A673 (cell line): ENCODE measurements around the gene ITM2C. TPM values are rescaled to one million over a fixed set of nuclear protein-coding genes. Genes with fewer than 3 reads are reported as not detected.

ENCODE experiments used
- BruUV-seq: library from RNA; stranded (reverse); fragments of 400-500 nt; replicated peaks from 2 replicates; lab custom pipeline; 2021; lab: Mats Ljungman, UMichigan
- CTCF ChIA-PET: fragments of 300-600 bp; sonication (Branson Sonifier 250); formaldehyde crosslinking; loops from one replicate; lab custom pipeline; 2022; ENCODE audit warnings: antibody characterized with exemption; lab: Charles Lee
- POLR2A ChIA-PET: fragments of 300-600 bp; sonication (Branson Sonifier 250); formaldehyde crosslinking; loops from one replicate; lab custom pipeline; 2022; ENCODE audit warnings: antibody characterized with exemption; ENCODE audit not compliant: low non-redundant PET; lab: Charles Lee
- DNase-seq: peaks from one replicate; pipeline ENCODE4 v3.0.0-alpha.2; 2015; ENCODE audit warnings: low spot score
- H3K27ac ChIP-seq: fragments of 200-600 bp; sonication (generic); 2 replicates; pipeline ENCODE4 v1.5.1; 2016; ENCODE audit warnings: mixed run types, low read depth, mild to moderate bottlenecking, mixed read lengths, antibody characterized with exemption, low read length; ENCODE audit not compliant: poor library complexity, severe bottlenecking
- H3K27me3 ChIP-seq: fragments of 200-600 bp; sonication (generic); replicated peaks from 2 replicates; pipeline ENCODE4 v1.6.1; 2017; ENCODE audit warnings: mixed run types, low read depth, mild to moderate bottlenecking, mixed read lengths, antibody characterized with exemption, low read length; ENCODE audit not compliant: insufficient read depth, poor library complexity
- H3K36me3 ChIP-seq: fragments of 200-600 bp; sonication (generic); 2 replicates; pipeline ENCODE4 v1.6.1; 2016; ENCODE audit warnings: mixed run types, mild to moderate bottlenecking, mixed read lengths, antibody characterized with exemption, low read length; ENCODE audit not compliant: insufficient read depth, poor library complexity, severe bottlenecking
- H3K4me1 ChIP-seq: fragments of 200-600 bp; sonication (generic); 2 replicates; pipeline ENCODE4 v1.6.1; 2017; ENCODE audit warnings: mixed run types, mild to moderate bottlenecking, mixed read lengths, antibody characterized with exemption, low read length; ENCODE audit not compliant: insufficient read depth, poor library complexity, severe bottlenecking
- H3K4me3 ChIP-seq: fragments of 200-600 bp; sonication (generic); 2 replicates; pipeline ENCODE4 v1.5.1; 2016; ENCODE audit warnings: low read depth, mixed run types, mild to moderate bottlenecking, mixed read lengths, low read length; ENCODE audit not compliant: poor library complexity, severe bottlenecking
- H3K9me3 ChIP-seq: fragments of 200-600 bp; sonication (generic); 2 replicates; pipeline ENCODE4 v1.6.1; 2016; ENCODE audit warnings: mixed run types, low read depth, mild to moderate bottlenecking, mixed read lengths, antibody characterized with exemption, low read length; ENCODE audit not compliant: poor library complexity, severe bottlenecking
- CTCF ChIP-seq: fragments of 300-800, 200-600 bp; sonication (generic); conservative IDR thresholded peaks from 2 replicates; pipeline ENCODE4 v1.5.1; 2017; ENCODE audit warnings: low read depth, mild to moderate bottlenecking, antibody characterized with exemption, low read length, moderate library complexity, mixed read lengths
- EZH2 ChIP-seq: fragments of 200-600 bp; sonication (generic); IDR thresholded peaks from 2 replicates; pipeline ENCODE4 v1.6.1; 2017; ENCODE audit warnings: borderline replicate concordance, low read depth, mild to moderate bottlenecking, mixed read lengths, antibody characterized with exemption, low read length; ENCODE audit not compliant: poor library complexity, severe bottlenecking
- intact Hi-C: fragments of 100-400 bp; cut with micrococcal nuclease; formaldehyde crosslinking; loops from one replicate; pipeline ENCODE4 v1.10.0; 2022; ENCODE audit not compliant: unreplicated experiment
- total RNA-seq: library from RNA; stranded (reverse); gene quantifications from 2 replicates; pipeline ENCODE4 v1.2.3, GENCODE V29; 2021

The ITM2C gene
- total RNA-seq, 1 experiment from 2014 or later = 283 TPM

GRCh38 chr2:230870544-230871360 lies 6.0 kb downstream of the ITM2C start:
- ChIA-PET POLR2A (no interaction called here), CTCF (no interaction called here)
- BruUV-seq = no TSS peak
- Histone ChIP-seq H3K27me3 (no peaks in the 10 kb centered on the region), H3K27ac (peak overlapping the region; percentile 91), H3K4me3 (no peak overlapping the region), H3K9me3 (no peaks in the 10 kb centered on the region), H3K36me3 (peaks cover 14% of the 10 kb centered on the region), H3K4me1 (peaks cover 53% of the 10 kb centered on the region)
- intact Hi-C loops = no loop called here
- DNase-seq = peak; percentile 14
- TF ChIP-seq EZH2 (no peak), CTCF (no peak)

- CTCF ChIA-PET = no interaction called here
- peaks cover 49% of the 10 kb centered on the region for H3K4me1 ChIP-seq
- TF ChIP-seq CTCF (no peak), EZH2 (no peak)
- DNase-seq = no peak
- peaks cover 20% of the 10 kb centered on the region for H3K36me3 ChIP-seq
- H3K4me3 ChIP-seq = no peak overlapping the region
- no peaks in the 10 kb centered on the region for H3K9me3 ChIP-seq
- intact Hi-C loops = no loop called here
- H3K27me3 ChIP-seq = no peaks in the 10 kb centered on the region
- POLR2A ChIA-PET = no interaction called here
- peak overlapping the region; percentile 91 for H3K27ac ChIP-seq
- BruUV-seq = no TSS peak
These were observed 6.8 kb downstream of the ITM2C start for GRCh38 chr2:230871361-230872150.

- Histone ChIP-seq H3K36me3 (peaks cover 28% of the 10 kb centered on the region), H3K4me3 (no peak overlapping the region), H3K27me3 (no peaks in the 10 kb centered on the region), H3K9me3 (no peaks in the 10 kb centered on the region), H3K27ac (peak overlapping the region; percentile 91), H3K4me1 (peaks cover 42% of the 10 kb centered on the region)
- ChIA-PET POLR2A (no interaction called here), CTCF (no interaction called here)
- intact Hi-C loops = no loop called here
- DNase-seq = no peak
- TF ChIP-seq EZH2 (no peak), CTCF (no peak)
- BruUV-seq = no TSS peak
These were observed 7.6 kb downstream of the ITM2C start for GRCh38 chr2:230872151-230872967.
